GM21737 (cell line): ENCODE data around the gene WDFY1.

Experiments
- ATAC-seq: cut with Tn5 transposase; IDR thresholded peaks from one replicate; pipeline ENCODE4 v1.9.1; 2021; ENCODE audit warnings: mild to moderate bottlenecking, moderate library complexity; ENCODE audit not compliant: unreplicated experiment

The WDFY1 gene

DNA sequence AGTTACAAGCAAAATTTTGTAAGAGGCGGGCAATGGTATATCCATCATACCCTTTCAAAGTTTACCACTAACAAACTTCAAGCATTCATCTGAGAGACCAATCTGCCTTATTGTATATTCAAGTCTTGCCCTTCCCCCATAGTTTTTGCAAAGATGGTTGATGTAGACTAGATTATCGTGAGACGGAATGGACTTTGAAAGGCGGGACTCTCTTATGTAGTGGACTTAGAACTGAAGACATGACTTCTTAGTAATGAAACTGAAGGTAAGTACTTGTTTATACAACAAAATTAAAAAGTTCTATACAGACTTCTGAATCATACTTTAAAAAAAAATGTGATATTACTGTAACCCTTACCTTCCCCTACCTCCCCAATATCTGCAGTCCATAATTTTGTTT is 118.1 kb downstream of the WDFY1 start:
- no peak for ATAC-seq
